Iris pigment epithelial cell (primary cell): Measurements from ENCODE around the gene ANAPC4.
"Not testable (repeated sequence)": the region's sequence is repeated elsewhere in the genome, so short reads cannot be mapped to it uniquely, and the experiment has no call there.

Experiments used
- DNase-seq: peaks from one replicate; pipeline ENCODE4 v3.0.0-alpha.2; 2011; ENCODE audit warnings: low read depth

ANAPC4 gene

GRCh38 chr4:25376754-25377571, at the start of gene ANAPC4:
Gene ANAPC4, plus strand, starts transcription at chr4:25377263. Its CDS starts 165 bp downstream, at chr4:25377428.
- DNase-seq = peak; percentile 94

- DNase-seq = not testable (repeated sequence)
These were observed 48.6 kb upstream of the ANAPC4 start for GRCh38 chr4:25328463-25328862.

GRCh38 chr4:25330335-25330734, 46.7 kb upstream of the ANAPC4 start:
- DNase-seq = no peak

GRCh38 chr4:25330905-25331808, 45.9 kb upstream of the ANAPC4 start:
- no peak for DNase-seq

GRCh38 chr4:25343671-25344070, 33.4 kb upstream of the ANAPC4 start:
- DNase-seq = peak; percentile 35

- peak; percentile 27 for DNase-seq
These were observed 31.3 kb upstream of the ANAPC4 start for GRCh38 chr4:25345744-25346143.

- DNase-seq = no peak
These were observed 30.1 kb upstream of the ANAPC4 start for GRCh38 chr4:25346913-25347312.

- no peak for DNase-seq
These were observed 29.6 kb upstream of the ANAPC4 start for GRCh38 chr4:25347473-25347872.

GRCh38 chr4:25347971-25348370, 29.1 kb upstream of the ANAPC4 start:
- DNase-seq = no peak

- DNase-seq = no peak
These were observed 26.5 kb upstream of the ANAPC4 start for GRCh38 chr4:25350561-25350960.

GRCh38 chr4:25351777-25352416, 25.2 kb upstream of the ANAPC4 start:
- peak; percentile 86 for DNase-seq

- no peak for DNase-seq
These were observed 21.0 kb upstream of the ANAPC4 start for GRCh38 chr4:25356068-25356467.

GRCh38 chr4:25358515-25359275, 18.4 kb upstream of the ANAPC4 start:
- DNase-seq = no peak

- no peak for DNase-seq
These were observed 15.8 kb upstream of the ANAPC4 start for GRCh38 chr4:25361253-25361652.

- DNase-seq = peak; percentile 55
These were observed 9.9 kb upstream of the ANAPC4 start for GRCh38 chr4:25367004-25367621.

- no peak for DNase-seq
These were observed 9.2 kb upstream of the ANAPC4 start for GRCh38 chr4:25367877-25368276.

- no peak for DNase-seq
These were observed 8.7 kb upstream of the ANAPC4 start for GRCh38 chr4:25368315-25368714.

GRCh38 chr4:25370242-25370641, 6.8 kb upstream of the ANAPC4 start:
- no peak for DNase-seq

- not testable (repeated sequence) for DNase-seq
These were observed 4.5 kb upstream of the ANAPC4 start for GRCh38 chr4:25372549-25372948.

GRCh38 chr4:25377572-25378436, 741 bp downstream of the ANAPC4 start:
- DNase-seq = no peak
